PC-9 (cell line): Measurements from ENCODE around the gene IST1.

Experiments
- EZH2 ChIP-seq: fragments of 200-600 bp; sonication (generic); IDR thresholded peaks from 2 replicates; pipeline ENCODE4 v1.8.0; 2017; ENCODE audit warnings: antibody characterized with exemption, low read depth
- TF ChIP-seq, protein P1 (sequence below): fragments of 200-600 bp; sonication (generic); conservative IDR thresholded peaks from 2 replicates; pipeline ENCODE4 v1.6.1; 2017; ENCODE audit warnings: mixed run types, antibody characterized with exemption, mild to moderate bottlenecking, moderate library complexity

DNA sequence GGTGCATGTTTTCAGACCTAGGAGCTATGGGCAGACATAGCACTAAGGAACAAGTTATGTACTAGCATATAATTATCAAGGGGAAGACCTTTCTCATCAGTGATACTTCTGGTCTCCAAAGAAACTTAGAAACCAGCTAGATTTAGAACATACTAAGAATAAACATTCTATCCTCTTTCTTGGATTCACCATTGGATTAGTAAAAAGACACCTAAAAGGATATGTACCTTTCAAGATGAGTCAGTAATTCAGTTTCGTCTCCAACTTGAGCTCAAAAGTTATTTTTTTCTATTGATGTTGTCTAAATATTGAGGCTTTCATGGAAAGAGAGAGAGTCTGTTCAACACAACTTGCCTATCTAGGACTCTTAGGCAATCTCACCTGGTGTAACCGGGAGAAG is 24.5 kb upstream of the IST1 start:
- TF ChIP-seq, protein P1, sequence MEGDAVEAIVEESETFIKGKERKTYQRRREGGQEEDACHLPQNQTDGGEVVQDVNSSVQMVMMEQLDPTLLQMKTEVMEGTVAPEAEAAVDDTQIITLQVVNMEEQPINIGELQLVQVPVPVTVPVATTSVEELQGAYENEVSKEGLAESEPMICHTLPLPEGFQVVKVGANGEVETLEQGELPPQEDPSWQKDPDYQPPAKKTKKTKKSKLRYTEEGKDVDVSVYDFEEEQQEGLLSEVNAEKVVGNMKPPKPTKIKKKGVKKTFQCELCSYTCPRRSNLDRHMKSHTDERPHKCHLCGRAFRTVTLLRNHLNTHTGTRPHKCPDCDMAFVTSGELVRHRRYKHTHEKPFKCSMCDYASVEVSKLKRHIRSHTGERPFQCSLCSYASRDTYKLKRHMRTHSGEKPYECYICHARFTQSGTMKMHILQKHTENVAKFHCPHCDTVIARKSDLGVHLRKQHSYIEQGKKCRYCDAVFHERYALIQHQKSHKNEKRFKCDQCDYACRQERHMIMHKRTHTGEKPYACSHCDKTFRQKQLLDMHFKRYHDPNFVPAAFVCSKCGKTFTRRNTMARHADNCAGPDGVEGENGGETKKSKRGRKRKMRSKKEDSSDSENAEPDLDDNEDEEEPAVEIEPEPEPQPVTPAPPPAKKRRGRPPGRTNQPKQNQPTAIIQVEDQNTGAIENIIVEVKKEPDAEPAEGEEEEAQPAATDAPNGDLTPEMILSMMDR, result no peak
- TF ChIP-seq EZH2, result no peak
